ENCODE results near the gene GNA14.
"Not testable (repeated sequence)": the region's sequence is repeated elsewhere in the genome, so short reads cannot be mapped to it uniquely, and the experiment has no call there.

Gene GNA14

GRCh38 chr9:77403239-77403638 lies 244.9 kb downstream of the GNA14 start:
- Histone ChIP-seq H3K9ac (ENCODE audit: low read length) (no peak overlapping the region), H3K27ac (ENCODE audit: low read length) (no peak overlapping the region), H3K4me3 (ENCODE audit: low read length) (no peak overlapping the region), H3K4me1 (ENCODE audit: low read length) (peaks cover 10% of the 10 kb centered on the region), H3K9me3 (ENCODE audit: insufficient read depth, low read length) (no peaks in the 10 kb centered on the region), H3K36me3 (replicated peaks; ENCODE audit: low read depth, low read length) (peaks cover 16% of the 10 kb centered on the region), H3K79me2 (ENCODE audit: low read length) (no peaks in the 10 kb centered on the region), H3K4me2 (ENCODE audit: low read length) (no peak overlapping the region), H4K20me1 (ENCODE audit: insufficient read depth, low read length) (no peaks in the 10 kb centered on the region), H2AFZ (ENCODE audit: low read depth, low read length) (no peak overlapping the region), H3K27me3 (ENCODE audit: low read depth, low read length) (no peaks in the 10 kb centered on the region)
- no peak for TF ChIP-seq EZH2phosphoT487 (IDR thresholded peaks at IDR 0.05; ENCODE audit: low read depth)
- no peak for TF ChIP-seq CTCF (IDR thresholded peaks at IDR 0.05; ENCODE audit: low read depth, low read length)

- no peaks in the 10 kb centered on the region for H3K27me3 ChIP-seq (ENCODE audit: low read depth, low read length)
- no peak overlapping the region for H3K4me2 ChIP-seq (ENCODE audit: low read length)
- no peaks in the 10 kb centered on the region for H3K9me3 ChIP-seq (ENCODE audit: insufficient read depth, low read length)
- TF ChIP-seq EZH2phosphoT487 (IDR thresholded peaks at IDR 0.05; ENCODE audit: low read depth) (no peak), CTCF (IDR thresholded peaks at IDR 0.05; ENCODE audit: low read depth, low read length) (no peak)
- H2AFZ ChIP-seq (ENCODE audit: low read depth, low read length): no peak overlapping the region
- H3K9ac ChIP-seq (ENCODE audit: low read length): no peak overlapping the region
- no peaks in the 10 kb centered on the region for H4K20me1 ChIP-seq (ENCODE audit: insufficient read depth, low read length)
- no peaks in the 10 kb centered on the region for H3K79me2 ChIP-seq (ENCODE audit: low read length)
- no peak overlapping the region for H3K27ac ChIP-seq (ENCODE audit: low read length)
- H3K4me3 ChIP-seq (ENCODE audit: low read length): no peak overlapping the region
- peaks cover 9% of the 10 kb centered on the region for H3K4me1 ChIP-seq (ENCODE audit: low read length)
- H3K36me3 ChIP-seq (replicated peaks; ENCODE audit: low read depth, low read length): peaks cover 9% of the 10 kb centered on the region
These were observed 245.8 kb downstream of the GNA14 start for GRCh38 chr9:77402286-77402685.

- no peaks in the 10 kb centered on the region for H3K36me3 ChIP-seq (replicated peaks; ENCODE audit: low read depth, low read length)
- H3K27ac ChIP-seq (ENCODE audit: low read length): no peak overlapping the region
- no peaks in the 10 kb centered on the region for H4K20me1 ChIP-seq (ENCODE audit: insufficient read depth, low read length)
- TF ChIP-seq CTCF (IDR thresholded peaks at IDR 0.05; ENCODE audit: low read depth, low read length) (no peak), EZH2phosphoT487 (IDR thresholded peaks at IDR 0.05; ENCODE audit: low read depth) (no peak)
- no peak overlapping the region for H3K4me2 ChIP-seq (ENCODE audit: low read length)
- H3K9me3 ChIP-seq (ENCODE audit: insufficient read depth, low read length): no peaks in the 10 kb centered on the region
- no peak overlapping the region for H3K9ac ChIP-seq (ENCODE audit: low read length)
- H3K27me3 ChIP-seq (ENCODE audit: low read depth, low read length): no peaks in the 10 kb centered on the region
- H3K79me2 ChIP-seq (ENCODE audit: low read length): no peaks in the 10 kb centered on the region
- no peaks in the 10 kb centered on the region for H3K4me1 ChIP-seq (ENCODE audit: low read length)
- H3K4me3 ChIP-seq (ENCODE audit: low read length): no peak overlapping the region
- H2AFZ ChIP-seq (ENCODE audit: low read depth, low read length): no peak overlapping the region
These were observed 248.2 kb downstream of the GNA14 start for GRCh38 chr9:77399964-77400363.

- H3K9me3 ChIP-seq (ENCODE audit: insufficient read depth, low read length); H3K27ac ChIP-seq (ENCODE audit: low read length); H3K79me2 ChIP-seq (ENCODE audit: low read length); H3K4me3 ChIP-seq (ENCODE audit: low read length); H4K20me1 ChIP-seq (ENCODE audit: insufficient read depth, low read length); H3K9ac ChIP-seq (ENCODE audit: low read length); H3K27me3 ChIP-seq (ENCODE audit: low read depth, low read length); H2AFZ ChIP-seq (ENCODE audit: low read depth, low read length); H3K4me2 ChIP-seq (ENCODE audit: low read length); H3K4me1 ChIP-seq (ENCODE audit: low read length); H3K36me3 ChIP-seq (replicated peaks; ENCODE audit: low read depth, low read length): not testable (repeated sequence)
These were observed 249.5 kb downstream of the GNA14 start for GRCh38 chr9:77398581-77398980.

GRCh38 chr9:77392328-77392727 lies 255.8 kb downstream of the GNA14 start:
- H3K4me2 ChIP-seq (ENCODE audit: low read length): no peak overlapping the region
- H3K4me1 ChIP-seq (ENCODE audit: low read length): no peaks in the 10 kb centered on the region
- no peaks in the 10 kb centered on the region for H3K27me3 ChIP-seq (ENCODE audit: low read depth, low read length)
- no peak overlapping the region for H3K4me3 ChIP-seq (ENCODE audit: low read length)
- no peaks in the 10 kb centered on the region for H3K79me2 ChIP-seq (ENCODE audit: low read length)
- H2AFZ ChIP-seq (ENCODE audit: low read depth, low read length): no peak overlapping the region
- no peaks in the 10 kb centered on the region for H3K9me3 ChIP-seq (ENCODE audit: insufficient read depth, low read length)
- no peak overlapping the region for H3K9ac ChIP-seq (ENCODE audit: low read length)
- peaks cover 8% of the 10 kb centered on the region for H3K36me3 ChIP-seq (replicated peaks; ENCODE audit: low read depth, low read length)
- no peak overlapping the region for H3K27ac ChIP-seq (ENCODE audit: low read length)
- H4K20me1 ChIP-seq (ENCODE audit: insufficient read depth, low read length): no peaks in the 10 kb centered on the region
- TF ChIP-seq EZH2phosphoT487 (IDR thresholded peaks at IDR 0.05; ENCODE audit: low read depth) (no peak), CTCF (IDR thresholded peaks at IDR 0.05; ENCODE audit: low read depth, low read length) (no peak)
